NCI-H345 treated with DMSO at 0.1 percent for 48 hours (cell line): ENCODE measurements around the gene WDR70.
"Not testable (repeated sequence)": the region's sequence is repeated elsewhere in the genome, so short reads cannot be mapped to it uniquely, and the experiment has no call there.

Experiments
- DNase-seq: peaks from one replicate; lab custom pipeline; 2025; ENCODE audit not compliant: unreplicated experiment; lab: John Stamatoyannopoulos, UW

Gene WDR70

GRCh38 chr5:37511646-37512045, 132.5 kb downstream of the WDR70 start:
- no peak for DNase-seq

- no peak for DNase-seq
Measured at GRCh38 chr5:37514946-37515345, 135.8 kb downstream of the WDR70 start.

- DNase-seq = no peak
Measured at GRCh38 chr5:37517686-37518085, 138.6 kb downstream of the WDR70 start.

- not testable (repeated sequence) for DNase-seq
Measured at GRCh38 chr5:37518356-37518755, 139.2 kb downstream of the WDR70 start.

- DNase-seq = no peak
Measured at GRCh38 chr5:37519304-37519703, 140.2 kb downstream of the WDR70 start.

GRCh38 chr5:37519807-37520206, 140.7 kb downstream of the WDR70 start:
- no peak for DNase-seq

- no peak for DNase-seq
Measured at GRCh38 chr5:37520811-37521210, 141.7 kb downstream of the WDR70 start.

GRCh38 chr5:37532976-37533740, 154.0 kb downstream of the WDR70 start:
- DNase-seq = no peak

GRCh38 chr5:37533851-37534250, 154.7 kb downstream of the WDR70 start:
- DNase-seq = no peak

GRCh38 chr5:37539459-37539858, 160.3 kb downstream of the WDR70 start:
- DNase-seq = no peak

GRCh38 chr5:37543216-37543615, 164.1 kb downstream of the WDR70 start:
- DNase-seq = no peak

- DNase-seq = no peak
Measured at GRCh38 chr5:37549411-37549810, 170.3 kb downstream of the WDR70 start.

GRCh38 chr5:37552161-37552560, 173.0 kb downstream of the WDR70 start:
- no peak for DNase-seq

GRCh38 chr5:37552770-37553719, 173.9 kb downstream of the WDR70 start:
- DNase-seq = no peak

- DNase-seq = no peak
Measured at GRCh38 chr5:37553720-37554404, 174.7 kb downstream of the WDR70 start.

- no peak for DNase-seq
Measured at GRCh38 chr5:37554405-37554739, 175.3 kb downstream of the WDR70 start.

GRCh38 chr5:37554938-37555337, 175.8 kb downstream of the WDR70 start:
- no peak for DNase-seq

- no peak for DNase-seq
Measured at GRCh38 chr5:37557734-37558293, 178.7 kb downstream of the WDR70 start.

GRCh38 chr5:37565062-37565670, 186.0 kb downstream of the WDR70 start:
- no peak for DNase-seq

- no peak for DNase-seq
Measured at GRCh38 chr5:37567566-37567965, 188.4 kb downstream of the WDR70 start.
